ENCODE data around the gene NCOA7.

GRCh38 chr6:125947615-125948014, 156.9 kb downstream of the NCOA7 start:
- TF ChIP-seq CTCF (IDR thresholded peaks at IDR 0.05; ENCODE audit: low read depth, low read length, missing input control) (no peak), RAD21 (IDR thresholded peaks at IDR 0.05) (no peak), ATF3 (IDR thresholded peaks at IDR 0.05) (no peak)
- TF ChIP-seq, protein P1, sequence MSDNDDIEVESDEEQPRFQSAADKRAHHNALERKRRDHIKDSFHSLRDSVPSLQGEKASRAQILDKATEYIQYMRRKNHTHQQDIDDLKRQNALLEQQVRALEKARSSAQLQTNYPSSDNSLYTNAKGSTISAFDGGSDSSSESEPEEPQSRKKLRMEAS (IDR thresholded peaks at IDR 0.05) = no peak
- TF ChIP-seq, protein P2, sequence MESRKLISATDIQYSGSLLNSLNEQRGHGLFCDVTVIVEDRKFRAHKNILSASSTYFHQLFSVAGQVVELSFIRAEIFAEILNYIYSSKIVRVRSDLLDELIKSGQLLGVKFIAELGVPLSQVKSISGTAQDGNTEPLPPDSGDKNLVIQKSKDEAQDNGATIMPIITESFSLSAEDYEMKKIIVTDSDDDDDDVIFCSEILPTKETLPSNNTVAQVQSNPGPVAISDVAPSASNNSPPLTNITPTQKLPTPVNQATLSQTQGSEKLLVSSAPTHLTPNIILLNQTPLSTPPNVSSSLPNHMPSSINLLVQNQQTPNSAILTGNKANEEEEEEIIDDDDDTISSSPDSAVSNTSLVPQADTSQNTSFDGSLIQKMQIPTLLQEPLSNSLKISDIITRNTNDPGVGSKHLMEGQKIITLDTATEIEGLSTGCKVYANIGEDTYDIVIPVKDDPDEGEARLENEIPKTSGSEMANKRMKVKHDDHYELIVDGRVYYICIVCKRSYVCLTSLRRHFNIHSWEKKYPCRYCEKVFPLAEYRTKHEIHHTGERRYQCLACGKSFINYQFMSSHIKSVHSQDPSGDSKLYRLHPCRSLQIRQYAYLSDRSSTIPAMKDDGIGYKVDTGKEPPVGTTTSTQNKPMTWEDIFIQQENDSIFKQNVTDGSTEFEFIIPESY (IDR thresholded peaks at IDR 0.05) = no peak

Data from liver (tissue), 3 donors.